ENCODE results near the gene RPS6KA2. TPM values are rescaled to one million over a fixed set of nuclear protein-coding genes. Genes with fewer than 3 reads are reported as not detected.
A peak's percentile ranks its signal among the peaks of the same experiment; 100 is the strongest.

The RPS6KA2 gene
- total RNA-seq, 2 experiments from 2014 or later: 9.3 to 10.9 TPM

- DNase-seq: no peak
- Mint-ChIP-seq H3K27ac (no peak overlapping the region), H3K4me3 (no peak overlapping the region), H3K4me1 (no peaks in the 10 kb centered on the region), H3K27me3 (peaks cover 12% of the 10 kb centered on the region), H3K36me3 (ENCODE audit: low read depth) (no peaks in the 10 kb centered on the region), H3K9me3 (ENCODE audit: low read depth) (no peaks in the 10 kb centered on the region)
- CTCF ChIA-PET: no interaction called here
- intact Hi-C loops (cut with DNase I, micrococcal nuclease): no loop called here
- POLR2A ChIA-PET: no interaction called here
- ATAC-seq: no peak
Measured at GRCh38 chr6:166663568-166663967, 36.5 kb upstream of the RPS6KA2 start.

- Mint-ChIP-seq H3K27ac (no peak overlapping the region), H3K4me3 (no peak overlapping the region), H3K36me3 (ENCODE audit: low read depth) (no peaks in the 10 kb centered on the region), H3K27me3 (peaks cover 17% of the 10 kb centered on the region), H3K4me1 (no peaks in the 10 kb centered on the region), H3K9me3 (ENCODE audit: low read depth) (no peaks in the 10 kb centered on the region)
- ATAC-seq: no peak
- POLR2A ChIA-PET: interaction anchor here (0.6 kb wide), 1 partner anchor 195 kb away, joined by 4 read pairs; no protein-coding TSS in a partner anchor
- no peak for DNase-seq
- CTCF ChIA-PET: no interaction called here
- intact Hi-C loops (cut with DNase I, micrococcal nuclease): no loop called here
Measured at GRCh38 chr6:166662690-166663089, 35.6 kb upstream of the RPS6KA2 start.

GRCh38 chr6:166661327-166662085, 34.5 kb upstream of the RPS6KA2 start:
- H3K27me3 Mint-ChIP-seq: peaks cover 27% of the 10 kb centered on the region

GRCh38 chr6:166660157-166660688, 33.2 kb upstream of the RPS6KA2 start:
- Mint-ChIP-seq H3K36me3 (ENCODE audit: low read depth) (no peaks in the 10 kb centered on the region), H3K4me1 (peaks cover 9% of the 10 kb centered on the region), H3K27ac (no peak overlapping the region), H3K4me3 (no peak overlapping the region), H3K9me3 (ENCODE audit: low read depth) (no peaks in the 10 kb centered on the region), H3K27me3 (peaks cover 27% of the 10 kb centered on the region)
- no peak for ATAC-seq
- DNase-seq: no peak
- ChIA-PET POLR2A (no interaction called here), CTCF (no interaction called here)
- intact Hi-C loops (cut with DNase I, micrococcal nuclease): no loop called here

More at GRCh38 chr6:166661327-166662085, 34.5 kb upstream of the RPS6KA2 start:
- intact Hi-C loops (cut with DNase I, micrococcal nuclease): no loop called here
- Mint-ChIP-seq H3K36me3 (ENCODE audit: low read depth) (no peaks in the 10 kb centered on the region), H3K9me3 (ENCODE audit: low read depth) (no peaks in the 10 kb centered on the region), H3K27ac (no peak overlapping the region), H3K4me3 (no peak overlapping the region), H3K4me1 (peaks cover 9% of the 10 kb centered on the region)
- DNase-seq: no peak
- ChIA-PET POLR2A (no interaction called here), CTCF (no interaction called here)
- no peak for ATAC-seq

- H3K4me1 Mint-ChIP-seq: peaks cover 9% of the 10 kb centered on the region
- intact Hi-C loops (cut with DNase I, micrococcal nuclease): no loop called here
- ATAC-seq: no peak
- DNase-seq: no peak
- H3K9me3 Mint-ChIP-seq (ENCODE audit: low read depth): no peaks in the 10 kb centered on the region
- no peak overlapping the region for H3K27ac Mint-ChIP-seq
- POLR2A ChIA-PET: interaction anchor here (0.7 kb wide), 1 partner anchor 262 kb away, joined by 3 read pairs; no protein-coding TSS in a partner anchor
- H3K4me3 Mint-ChIP-seq: no peak overlapping the region
- no peaks in the 10 kb centered on the region for H3K36me3 Mint-ChIP-seq (ENCODE audit: low read depth)
- CTCF ChIA-PET: interaction anchor here (0.7 kb wide), 1 partner anchor 126 kb away, joined by 3 read pairs; no protein-coding TSS in a partner anchor
- peaks cover 27% of the 10 kb centered on the region for H3K27me3 Mint-ChIP-seq
Measured at GRCh38 chr6:166659581-166659980, 32.5 kb upstream of the RPS6KA2 start.

GRCh38 chr6:166658792-166659150, 31.7 kb upstream of the RPS6KA2 start:
- H3K4me1 Mint-ChIP-seq: peaks cover 9% of the 10 kb centered on the region
- ChIA-PET CTCF (interaction anchor here (0.7 kb wide), 1 partner anchor 126 kb away, joined by 3 read pairs; no protein-coding TSS in a partner anchor), POLR2A (no interaction called here)
- intact Hi-C loops (cut with DNase I, micrococcal nuclease): no loop called here
- ATAC-seq (no peak), DNase-seq (no peak)
- no peaks in the 10 kb centered on the region for H3K9me3 Mint-ChIP-seq (ENCODE audit: low read depth)
- no peak overlapping the region for H3K4me3 Mint-ChIP-seq
- H3K27ac Mint-ChIP-seq: no peak overlapping the region
- H3K27me3 Mint-ChIP-seq: peaks cover 27% of the 10 kb centered on the region
- H3K36me3 Mint-ChIP-seq (ENCODE audit: low read depth): no peaks in the 10 kb centered on the region

- peaks cover 9% of the 10 kb centered on the region for H3K4me1 Mint-ChIP-seq
- peaks cover 27% of the 10 kb centered on the region for H3K27me3 Mint-ChIP-seq
- no peaks in the 10 kb centered on the region for H3K36me3 Mint-ChIP-seq (ENCODE audit: low read depth)
- POLR2A ChIA-PET: no interaction called here
- ATAC-seq (no peak), DNase-seq (no peak)
- no peak overlapping the region for H3K4me3 Mint-ChIP-seq
- H3K9me3 Mint-ChIP-seq (ENCODE audit: low read depth): no peaks in the 10 kb centered on the region
- intact Hi-C loops (cut with DNase I, micrococcal nuclease): no loop called here
- CTCF ChIA-PET: no interaction called here
- no peak overlapping the region for H3K27ac Mint-ChIP-seq
Measured at GRCh38 chr6:166658115-166658791, 31.2 kb upstream of the RPS6KA2 start.

- DNase-seq: no peak
- H3K4me1 Mint-ChIP-seq: peaks cover 9% of the 10 kb centered on the region
- ChIA-PET CTCF (no interaction called here), POLR2A (no interaction called here)
- H3K36me3 Mint-ChIP-seq (ENCODE audit: low read depth): no peaks in the 10 kb centered on the region
- no peaks in the 10 kb centered on the region for H3K9me3 Mint-ChIP-seq (ENCODE audit: low read depth)
- peak overlapping the region; percentile 16 for H3K4me3 Mint-ChIP-seq
- peaks cover 25% of the 10 kb centered on the region for H3K27me3 Mint-ChIP-seq
- H3K27ac Mint-ChIP-seq: no peak overlapping the region
- ATAC-seq: no peak
- intact Hi-C loops (cut with DNase I, micrococcal nuclease): no loop called here
Measured at GRCh38 chr6:166657531-166657930, 30.5 kb upstream of the RPS6KA2 start.

GRCh38 chr6:166656230-166657151, 29.4 kb upstream of the RPS6KA2 start:
- peak; percentile 18 for DNase-seq
- Mint-ChIP-seq H3K4me3 (peak overlapping the region; percentile 16), H3K4me1 (peaks cover 9% of the 10 kb centered on the region), H3K36me3 (ENCODE audit: low read depth) (no peaks in the 10 kb centered on the region), H3K9me3 (ENCODE audit: low read depth) (no peaks in the 10 kb centered on the region), H3K27ac (no peak overlapping the region), H3K27me3 (peaks cover 21% of the 10 kb centered on the region)
- ChIA-PET POLR2A (no interaction called here), CTCF (interaction anchor here (0.9 kb wide), 1 partner anchor 21 kb away, joined by 3 read pairs; no protein-coding TSS in a partner anchor)
- intact Hi-C loops (cut with DNase I, micrococcal nuclease): no loop called here
- ATAC-seq: peak; percentile 42

GRCh38 chr6:166655713-166656229, 28.7 kb upstream of the RPS6KA2 start:
- DNase-seq (no peak), ATAC-seq (no peak)
- CTCF ChIA-PET: interaction anchor here (0.7 to 0.9 kb wide), 2 partner anchors 22 to 98 kb away, joined by 3 read pairs; no protein-coding TSS in a partner anchor
- Mint-ChIP-seq H3K4me1 (peaks cover 9% of the 10 kb centered on the region), H3K36me3 (ENCODE audit: low read depth) (no peaks in the 10 kb centered on the region), H3K4me3 (no peak overlapping the region), H3K27ac (no peak overlapping the region), H3K27me3 (peaks cover 21% of the 10 kb centered on the region), H3K9me3 (ENCODE audit: low read depth) (no peaks in the 10 kb centered on the region)
- POLR2A ChIA-PET: no interaction called here
- intact Hi-C loops (cut with DNase I, micrococcal nuclease): no loop called here

GRCh38 chr6:166655251-166655650, 28.2 kb upstream of the RPS6KA2 start:
- ChIA-PET POLR2A (no interaction called here), CTCF (interaction anchor here (0.7 kb wide), 1 partner anchor 99 kb away, joined by 3 read pairs; no protein-coding TSS in a partner anchor)
- Mint-ChIP-seq H3K4me3 (no peak overlapping the region), H3K27ac (no peak overlapping the region), H3K27me3 (peaks cover 21% of the 10 kb centered on the region), H3K4me1 (peaks cover 9% of the 10 kb centered on the region), H3K9me3 (ENCODE audit: low read depth) (no peaks in the 10 kb centered on the region), H3K36me3 (ENCODE audit: low read depth) (no peaks in the 10 kb centered on the region)
- ATAC-seq: no peak
- DNase-seq: no peak
- intact Hi-C loops (cut with DNase I, micrococcal nuclease): no loop called here

Measured in activated CD4-positive, alpha-beta T cell treated with anti-CD3 and anti-CD28 coated beads for 36 hours (primary cell).